Measurements from ENCODE around the gene OR1F1.

- TF ChIP-seq CTCF (IDR thresholded peaks at IDR 0.05) (no peak), POLR2A (IDR thresholded peaks at IDR 0.05) (no peak)
These were observed 32.8 kb upstream of the OR1F1 start for GRCh38 chr16:3155181-3155580.
